ENCODE results near the gene ZNF316.
"Not testable (repeated sequence)": the region's sequence is repeated elsewhere in the genome, so short reads cannot be mapped to it uniquely, and the experiment has no call there.

The ZNF316 gene

DNA sequence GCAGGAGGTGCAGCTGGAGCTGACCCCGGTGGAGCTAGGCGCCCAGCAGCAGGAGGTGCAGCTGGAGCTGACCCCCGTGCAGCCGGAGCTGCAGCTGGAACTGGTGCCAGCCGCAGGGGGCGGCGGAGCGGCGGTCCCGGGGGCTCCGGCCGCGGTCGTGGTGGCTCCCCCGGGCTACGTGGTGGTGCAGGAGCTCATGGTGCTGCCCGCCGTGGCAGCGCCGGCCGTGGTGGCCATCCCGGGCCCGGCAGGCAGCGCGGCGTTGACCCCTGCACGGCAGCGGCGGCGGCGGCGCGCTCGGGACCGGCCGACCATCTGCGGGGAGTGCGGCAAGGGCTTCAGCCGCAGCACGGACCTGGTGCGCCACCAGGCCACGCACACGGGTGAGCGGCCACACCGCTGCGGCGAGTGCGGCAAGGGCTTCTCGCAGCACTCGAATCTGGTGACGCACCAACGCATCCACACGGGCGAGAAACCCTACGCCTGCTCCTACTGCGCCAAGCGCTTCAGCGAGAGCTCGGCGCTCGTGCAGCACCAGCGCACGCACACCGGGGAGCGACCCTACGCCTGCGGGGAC lies 14.9 kb upstream of the ZNF316 start:
- no peak for DNase-seq

DNA sequence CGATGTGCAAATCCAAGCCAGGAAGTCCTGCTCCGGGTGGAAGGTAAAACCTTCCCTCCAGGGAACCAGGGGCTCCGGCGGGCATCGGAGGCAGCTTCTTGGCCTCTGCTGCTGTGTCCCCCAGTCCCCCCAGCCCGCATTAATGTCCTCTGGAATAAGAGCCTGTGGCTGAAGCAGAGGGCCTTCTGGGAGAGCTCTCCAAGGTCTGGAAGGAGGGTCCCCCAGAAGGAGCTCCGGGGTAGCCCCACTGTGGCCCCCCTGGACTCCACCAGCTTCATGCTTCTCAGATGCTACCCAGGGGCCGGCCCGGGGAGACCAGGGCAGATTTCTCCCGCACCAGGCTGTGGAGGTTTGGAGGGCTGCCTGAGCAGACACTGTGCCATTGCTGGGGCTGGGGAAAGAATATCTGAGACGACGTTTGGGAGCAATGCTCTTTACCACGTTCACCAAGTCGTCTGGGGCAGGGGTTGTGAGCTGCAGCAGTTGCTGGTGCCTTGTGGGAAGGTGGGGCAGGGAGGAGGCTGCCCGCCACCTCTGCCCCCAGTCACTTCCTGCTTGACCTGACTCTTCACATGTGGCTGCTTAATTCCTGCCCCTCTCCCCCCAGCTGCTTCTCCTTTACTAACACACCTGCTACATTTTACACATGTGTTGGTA lies 13.4 kb upstream of the ZNF316 start:
- DNase-seq, result peak; percentile 74

DNA sequence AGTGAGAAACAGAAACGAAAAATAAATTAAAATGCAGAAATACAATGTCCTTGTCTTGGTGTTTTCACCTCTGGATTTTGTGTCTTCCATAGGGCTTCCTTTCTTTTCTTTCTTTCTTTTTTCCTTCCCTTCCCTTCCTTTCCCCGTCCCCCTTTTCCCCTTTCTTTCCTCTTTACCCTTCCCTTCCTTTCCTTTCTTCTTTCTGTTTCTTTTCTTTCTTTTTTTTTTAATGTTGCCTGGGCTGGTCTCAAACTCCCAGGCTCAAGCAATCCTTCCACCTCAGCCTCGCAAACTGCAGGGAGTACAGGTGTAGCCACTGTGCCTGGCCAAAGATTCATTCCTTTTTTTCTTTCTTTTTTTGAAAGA lies 12.9 kb upstream of the ZNF316 start:
- no peak for DNase-seq

- no peak for DNase-seq
These were observed 9.1 kb upstream of the ZNF316 start for GRCh38 chr7:6628045-6628444.

DNA sequence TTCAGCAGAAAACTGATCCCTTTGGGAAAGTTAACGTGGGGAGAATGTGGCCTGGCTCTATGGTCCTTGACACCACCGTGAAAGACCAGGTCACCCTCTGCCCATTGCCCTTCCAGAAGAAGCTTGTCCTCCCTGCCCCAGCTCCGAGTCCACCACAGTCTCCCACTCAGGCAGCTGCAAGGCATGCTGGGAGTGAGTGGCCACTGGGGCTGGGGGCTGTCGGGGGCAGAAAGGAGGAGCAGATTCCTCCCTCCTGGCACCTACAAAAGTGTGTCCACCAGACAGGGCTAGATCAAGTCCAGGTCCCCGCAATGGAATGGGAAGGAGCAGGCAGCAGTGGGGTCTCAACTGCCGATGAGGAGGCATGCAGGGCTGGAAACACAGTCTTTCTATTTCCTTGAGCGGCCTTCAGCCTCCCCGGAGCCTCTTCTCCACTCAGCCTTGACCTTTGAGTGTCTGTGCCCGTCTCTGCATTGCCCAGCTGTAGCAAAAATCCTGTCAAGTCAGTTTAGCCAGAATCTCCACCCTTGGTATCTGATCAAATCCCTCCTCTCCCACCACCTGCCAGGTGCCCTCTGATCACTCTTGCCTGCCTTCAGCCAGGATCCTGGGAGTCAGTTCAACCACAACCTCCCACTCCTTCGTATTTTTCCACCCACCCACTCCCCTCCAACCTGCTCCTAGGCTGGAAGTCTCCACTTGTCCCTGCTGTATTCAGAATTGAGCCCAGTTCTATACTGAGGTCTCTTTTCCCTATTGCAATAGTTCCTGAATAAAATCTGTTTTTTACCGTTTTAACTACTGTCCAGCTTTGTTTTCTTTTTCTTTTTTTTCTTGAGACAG lies 6.9 kb upstream of the ZNF316 start:
- DNase-seq, result no peak

- DNase-seq, result no peak
These were observed 5.5 kb upstream of the ZNF316 start for GRCh38 chr7:6631605-6632004.

- DNase-seq, result no peak
These were observed 3.1 kb upstream of the ZNF316 start for GRCh38 chr7:6634021-6634420.

DNA sequence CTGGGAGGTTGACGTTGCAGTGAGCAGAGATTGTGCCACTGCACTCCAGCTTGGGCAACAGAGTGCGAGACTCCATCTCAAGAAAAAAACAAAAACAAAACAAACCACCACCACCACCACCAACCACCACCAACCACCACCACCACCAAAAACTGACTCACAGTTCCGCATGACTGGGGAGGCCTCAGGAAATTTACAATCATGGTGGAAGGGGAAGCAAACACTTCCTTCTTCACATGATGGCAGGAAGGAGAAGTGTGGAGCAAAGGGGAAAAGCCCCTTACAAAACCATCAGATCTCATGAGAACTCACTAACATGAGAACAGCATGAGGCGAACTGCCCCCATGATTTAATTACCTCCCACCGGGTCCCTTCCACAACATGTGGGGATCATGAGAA lies 2.1 kb upstream of the ZNF316 start:
- not testable (repeated sequence) for DNase-seq

- DNase-seq, result peak; percentile 85
These were observed 569 bp downstream of the ZNF316 start for GRCh38 chr7:6637544-6638229.

DNA sequence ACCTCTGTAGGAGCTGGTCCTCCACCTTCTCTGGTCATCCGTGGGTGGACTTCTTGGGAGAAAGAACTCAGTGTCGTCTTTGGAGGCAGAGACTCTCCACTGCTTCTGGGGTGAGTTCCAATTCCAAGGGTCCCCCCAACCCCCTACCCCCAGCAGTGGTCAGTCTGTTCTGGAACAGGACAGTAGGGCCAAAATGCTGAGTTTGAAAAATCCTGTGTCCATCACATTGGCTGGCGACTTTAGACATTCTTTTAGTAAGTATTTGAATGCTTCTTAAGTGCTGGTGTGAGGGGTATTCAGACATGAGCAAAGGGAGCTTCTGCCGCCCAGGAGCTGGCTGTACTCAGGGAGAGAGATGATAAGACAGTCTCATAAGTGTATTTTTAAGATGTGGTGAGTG lies 1.9 kb downstream of the ZNF316 start:
- no peak for DNase-seq

DNA sequence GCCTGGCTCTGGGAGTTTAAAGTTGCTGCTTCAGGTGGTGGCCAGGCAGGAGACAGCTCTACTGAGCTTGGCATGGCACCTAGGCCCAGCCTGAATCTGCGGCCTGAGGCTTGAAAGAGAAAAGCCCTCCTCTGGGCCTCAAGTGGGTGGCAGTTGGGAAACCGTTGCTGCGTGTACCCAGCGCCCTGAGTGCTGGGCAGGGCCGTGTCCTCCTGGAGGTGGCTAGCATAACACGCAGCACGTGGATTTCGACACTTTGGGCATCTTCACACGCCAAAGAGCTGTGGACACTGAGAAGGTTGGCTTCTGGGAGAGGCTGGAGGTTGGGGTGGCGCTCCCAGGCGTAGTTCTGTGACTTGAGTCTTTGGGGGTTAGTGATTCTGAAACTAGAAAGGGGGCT lies 2.5 kb downstream of the ZNF316 start:
- DNase-seq, result no peak

DNA sequence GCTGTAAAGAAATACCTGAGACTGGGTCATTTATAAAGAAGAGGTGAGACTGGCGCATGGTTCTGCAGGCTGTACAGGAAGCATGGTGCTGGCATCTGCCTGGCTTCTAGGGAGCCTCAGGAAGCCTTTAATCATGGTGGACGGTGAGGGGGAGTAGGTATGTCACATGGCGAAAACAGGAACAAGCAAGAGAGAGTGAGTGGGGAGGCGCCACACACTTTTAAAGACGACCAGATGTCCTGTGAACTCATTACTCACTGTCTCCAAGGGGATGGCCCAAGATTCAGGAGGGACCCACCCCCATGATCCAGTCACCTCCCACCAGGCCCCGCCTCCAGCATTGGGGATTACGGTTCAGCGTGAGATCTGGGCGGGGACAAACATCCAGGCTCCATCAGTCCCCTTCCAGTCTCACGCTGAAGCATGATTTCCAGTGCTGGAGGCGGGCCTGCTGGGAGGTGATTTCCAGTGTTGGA lies 3.2 kb downstream of the ZNF316 start:
- DNase-seq, result peak; percentile 65

GRCh38 chr7:6641305-6642035 lies 4.4 kb downstream of the ZNF316 start:
- DNase-seq, result no peak

DNA sequence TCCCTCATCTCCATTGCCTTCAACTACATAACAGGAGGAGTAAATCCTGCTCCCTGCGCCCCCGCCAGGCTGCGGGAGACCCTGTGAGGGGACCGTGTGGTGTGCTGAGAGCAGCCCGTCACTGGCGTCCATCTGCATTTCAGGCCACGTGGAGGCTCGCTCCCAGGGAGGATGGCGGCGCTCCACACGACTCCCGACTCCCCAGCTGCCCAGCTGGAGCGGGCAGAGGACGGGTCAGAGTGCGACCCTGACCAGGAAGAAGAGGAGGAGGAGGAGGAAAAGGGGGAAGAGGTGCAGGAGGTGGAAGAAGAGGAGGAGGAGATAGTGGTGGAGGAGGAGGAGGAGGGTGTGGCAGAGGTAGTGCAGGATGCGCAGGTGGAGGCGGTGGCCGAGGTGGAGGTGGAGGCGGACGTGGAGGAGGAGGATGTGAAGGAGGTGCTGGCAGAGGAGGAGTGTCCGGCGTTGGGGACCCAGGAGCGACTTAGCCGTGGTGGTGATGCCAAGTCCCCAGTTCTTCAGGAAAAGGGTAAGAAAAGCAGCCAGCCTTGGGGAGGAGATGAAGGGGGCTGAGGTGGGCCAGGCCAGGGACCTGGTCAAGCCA lies 5.2 kb downstream of the ZNF316 start:
- no peak for DNase-seq

GRCh38 chr7:6642861-6643640 lies 5.9 kb downstream of the ZNF316 start:
- DNase-seq, result no peak

DNA sequence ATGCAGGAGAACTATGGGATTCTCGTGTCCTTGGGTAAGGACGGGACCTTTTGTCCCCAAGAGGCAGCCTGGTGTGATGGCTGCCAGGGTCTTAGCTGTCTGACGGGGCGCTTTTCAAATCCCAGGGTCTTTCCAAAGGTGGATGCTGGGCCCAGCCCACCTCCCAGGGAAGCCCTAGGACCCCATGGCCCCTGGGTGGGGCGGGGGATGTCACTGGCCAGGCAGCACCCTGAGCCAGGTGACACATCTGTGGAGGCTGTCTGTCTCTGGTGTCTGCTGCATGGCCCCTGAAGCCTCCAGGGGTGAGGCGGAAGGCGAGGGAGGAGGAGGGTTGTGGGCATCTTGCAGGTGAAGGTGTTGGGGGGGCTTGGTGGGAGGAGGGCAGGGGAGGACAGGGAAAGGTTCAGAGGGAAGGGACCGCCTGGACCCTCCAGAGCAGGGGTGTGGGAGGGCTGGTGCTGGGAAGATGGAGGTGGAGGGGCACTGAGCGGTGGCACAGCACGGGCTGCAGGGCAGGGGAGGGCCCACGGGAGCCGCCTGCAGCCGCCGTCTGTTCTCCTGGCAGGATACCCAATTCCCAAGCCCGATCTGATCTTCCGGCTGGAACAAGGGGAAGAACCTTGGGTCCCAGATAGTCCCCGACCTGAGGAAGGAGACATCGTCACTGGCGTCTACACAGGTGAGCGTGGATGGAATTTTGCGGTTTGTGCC lies 7.0 kb downstream of the ZNF316 start:
- DNase-seq, result no peak

GRCh38 chr7:6644728-6645127 lies 7.6 kb downstream of the ZNF316 start:
- DNase-seq, result no peak

DNA sequence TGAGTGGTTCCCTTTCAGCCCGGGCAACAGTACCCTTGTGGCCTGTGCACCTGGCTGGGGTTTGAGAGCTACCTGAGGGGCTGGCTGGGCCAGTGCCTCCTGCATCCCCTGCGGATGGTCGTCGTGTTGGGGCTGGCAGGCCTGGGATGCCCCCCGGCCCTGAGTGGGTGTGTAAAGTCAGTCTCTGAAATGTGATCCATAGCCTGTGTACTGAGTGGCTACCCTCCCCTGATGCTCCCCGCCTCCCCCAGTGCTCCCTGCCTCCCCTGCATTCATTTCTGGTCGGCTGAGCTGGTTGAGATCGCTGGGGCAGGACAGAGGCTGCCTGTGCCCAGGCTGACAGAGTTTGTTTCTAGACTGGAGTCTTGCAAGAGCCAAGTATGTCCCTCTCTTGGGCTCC lies 9.3 kb downstream of the ZNF316 start:
- no peak for DNase-seq

- DNase-seq, result no peak
These were observed 10.0 kb downstream of the ZNF316 start for GRCh38 chr7:6647080-6647479.

DNA sequence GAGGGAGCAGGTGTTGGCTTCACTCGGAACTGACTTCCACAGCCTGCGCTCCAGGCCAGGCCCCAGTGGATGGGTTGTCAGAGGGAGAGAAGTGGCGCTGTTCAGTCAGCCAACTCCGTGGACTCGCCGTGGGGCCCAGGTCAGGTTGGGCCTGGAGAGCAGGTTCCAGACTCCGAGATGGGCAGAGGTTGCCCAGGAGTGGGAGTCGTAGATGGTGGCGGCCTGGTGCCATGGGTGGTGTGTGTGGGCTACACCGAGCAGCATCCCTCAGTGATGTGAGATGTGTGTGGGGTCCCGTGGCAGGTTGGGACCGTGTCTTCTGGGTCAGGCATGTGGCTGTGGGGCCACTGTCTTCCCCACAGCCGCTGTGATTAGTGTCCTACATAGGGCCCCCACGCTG lies 10.4 kb downstream of the ZNF316 start:
- no peak for DNase-seq
